Endothelial cell of umbilical vein (primary cell): ENCODE data around the gene PGAP3. TPM values are rescaled to one million over a fixed set of nuclear protein-coding genes. Genes with fewer than 3 reads are reported as not detected.

Experiments used
- BruUV-seq: library from RNA; stranded (reverse); fragments of 400-500 nt; replicated peaks from 2 replicates; lab custom pipeline; 2021; lab: Mats Ljungman, UMichigan
- CTCF ChIA-PET: fragments of 300-600, 350-600 bp; sonication (Branson Sonifier 250); formaldehyde crosslinking; loops from one replicate; lab custom pipeline; 2021; ENCODE audit warnings: antibody characterized with exemption, inconsistent platforms; lab: Charles Lee
- POLR2A ChIA-PET: fragments of 300-600, 350-600 bp; sonication (Branson Sonifier 250); formaldehyde crosslinking; loops from one replicate; lab custom pipeline; 2021; ENCODE audit warnings: antibody characterized with exemption, inconsistent platforms; lab: Charles Lee
- DNase-seq: peaks from one replicate; pipeline ENCODE4 v3.0.0-alpha.2; 2011; ENCODE audit warnings: low read depth, low spot score
- FAIRE-seq: peaks from 2 replicates; lab custom pipeline; 2011; peaks lifted over from hg19 to GRCh38; lab: Jason Lieb, UNC
- H2AFZ ChIP-seq: 2 replicates; pipeline ENCODE4 v1.6.0; 2012; ENCODE audit warnings: low read depth, low read length, control low read depth, inconsistent platforms
- H3K27ac ChIP-seq: 2 replicates; pipeline ENCODE4 v1.5.1; 2011; ENCODE audit warnings: low read depth, mild to moderate bottlenecking, control low read depth, low read length, moderate library complexity; ENCODE audit not compliant: insufficient read depth
- H3K27me3 ChIP-seq, 2 experiments: 2 replicates each; pipeline versions ENCODE4 v1.6.0 to v1.6.1; 2011; ENCODE audit warnings: low read length in 2 of 2, mixed read lengths in 1 of 2; ENCODE audit not compliant: control insufficient read depth in 2 of 2, insufficient read depth in 2 of 2
- H3K36me3 ChIP-seq, 2 experiments: 2 replicates in 1 of 2; 3 replicates in 1 of 2; pipeline ENCODE4 v1.5.1; 2011; ENCODE audit warnings: low read length in 2 of 2, mild to moderate bottlenecking in 1 of 2, moderate library complexity in 1 of 2; ENCODE audit not compliant: control insufficient read depth in 2 of 2, insufficient read depth in 2 of 2; ENCODE audit errors: extremely low read depth in 1 of 2
- H3K4me1 ChIP-seq: 3 replicates; pipeline ENCODE4 v1.5.1; 2011; ENCODE audit warnings: mild to moderate bottlenecking, low read length; ENCODE audit not compliant: control insufficient read depth, insufficient read depth; ENCODE audit errors: extremely low read depth
- H3K4me2 ChIP-seq: 2 replicates; pipeline ENCODE4 v1.6.1; 2011; ENCODE audit warnings: low read length, control low read depth, mixed read lengths; ENCODE audit not compliant: insufficient read depth
- H3K4me3 ChIP-seq, 3 experiments: fragments of 200-600 bp in 1 of 3; sonication (generic), shearing (Covaris generic) in 1 of 3; replicated peaks in 1 of 3; 2 replicates each; pipeline ENCODE4 v1.5.1; 2011 to 2016; ENCODE audit warnings: control low read depth in 3 of 3, low read length in 3 of 3, mild to moderate bottlenecking in 2 of 3, inconsistent platforms in 1 of 3, low read depth in 1 of 3, moderate library complexity in 1 of 3; ENCODE audit not compliant: insufficient read depth in 1 of 3
- H3K79me2 ChIP-seq: 2 replicates; pipeline ENCODE4 v1.6.0; 2012; ENCODE audit warnings: low read length, inconsistent platforms; ENCODE audit not compliant: control insufficient read depth, insufficient read depth
- H3K9ac ChIP-seq: replicated peaks from 2 replicates; pipeline ENCODE3; 2011; ENCODE audit warnings: low read length, control low read depth; ENCODE audit not compliant: insufficient read depth; ENCODE audit errors: extremely low read depth
- H3K9me1 ChIP-seq: replicated peaks from 3 replicates; pipeline ENCODE4 v1.6.0; 2011; ENCODE audit warnings: mild to moderate bottlenecking, low read length; ENCODE audit not compliant: control insufficient read depth, insufficient read depth; ENCODE audit errors: extremely low read depth
- H3K9me3 ChIP-seq: replicated peaks from 2 replicates; pipeline ENCODE4 v1.5.1; 2012; ENCODE audit warnings: low read length, inconsistent platforms; ENCODE audit not compliant: control insufficient read depth, insufficient read depth
- H4K20me1 ChIP-seq: replicated peaks from 2 replicates; pipeline ENCODE3; 2011; ENCODE audit warnings: mild to moderate bottlenecking, low read length; ENCODE audit not compliant: control insufficient read depth, insufficient read depth; ENCODE audit errors: extremely low read depth
- EZH2 ChIP-seq: IDR thresholded peaks from 2 replicates; pipeline ENCODE4 v1.6.1; 2012; ENCODE audit warnings: borderline replicate concordance, low read depth, mild to moderate bottlenecking, moderate library complexity, low read length, inconsistent platforms; ENCODE audit not compliant: severe bottlenecking
- FOS ChIP-seq: IDR thresholded peaks from 2 replicates; pipeline ENCODE4 v1.6.1; 2011; ENCODE audit warnings: mild to moderate bottlenecking, low read length, moderate library complexity, borderline replicate concordance; ENCODE audit not compliant: insufficient read depth
- GATA2 ChIP-seq: IDR thresholded peaks from 2 replicates; pipeline ENCODE4 v1.7.0; 2011; ENCODE audit warnings: low read depth, mild to moderate bottlenecking, moderate library complexity, mixed read lengths, low read length; ENCODE audit not compliant: insufficient read length, insufficient read depth
- JUN ChIP-seq: IDR thresholded peaks from 2 replicates; pipeline ENCODE4 v1.6.1; 2011; ENCODE audit warnings: borderline replicate concordance, low read depth; ENCODE audit not compliant: insufficient read length, insufficient read depth
- MAX ChIP-seq: IDR thresholded peaks from 2 replicates; pipeline ENCODE4 v1.6.1; 2011; ENCODE audit not compliant: insufficient read depth, insufficient read length
- MYC ChIP-seq: IDR thresholded peaks from one replicate; pipeline ENCODE4 v1.6.1; 2011; ENCODE audit warnings: mild to moderate bottlenecking, low read depth, low read length
- POLR2A ChIP-seq: IDR thresholded peaks from 2 replicates; pipeline ENCODE4 v1.6.1; 2012; ENCODE audit warnings: low read depth, mild to moderate bottlenecking, control low read depth, low read length
- POLR2AphosphoS5 ChIP-seq: IDR thresholded peaks from 2 replicates; pipeline ENCODE4 v1.6.1; 2012; ENCODE audit warnings: low read depth, mild to moderate bottlenecking, control low read depth, low read length, moderate library complexity; ENCODE audit not compliant: insufficient read depth
- dilution Hi-C: fragments of 300-500 bp; cut with MboI; formaldehyde crosslinking; loops from one replicate; pipeline ENCODE4 v1.15.0; 2019; ENCODE audit warnings: low sequenced_read_pairs; ENCODE audit not compliant: extremely low pct_ligation_motif_present
- intact Hi-C: fragments of 100-400 bp; cut with micrococcal nuclease; formaldehyde crosslinking; loops from one replicate; pipeline ENCODE4 v1.10.0; 2022
- polyA plus RNA-seq, 4 experiments: library from polyadenylated mRNA; depleted of rRNA in 3 of 4; stranded (reverse) in 3 of 4; unstranded in 1 of 4; fragments of >200 nt; gene quantifications; 2 replicates each; pipeline versions ENCODE4 v1.2.1 to v1.2.3, GENCODE V29; 2011 to 2012; ENCODE audit warnings: missing spikeins in 1 of 4
- total RNA-seq: library from RNA; stranded (reverse); gene quantifications from 2 replicates; pipeline ENCODE4 v1.2.3, GENCODE V29; 2021

The PGAP3 gene
- total and polyA plus RNA-seq, 2 donors (not counting 3 experiments of a cell fraction or from before 2014, with no cell fraction given): 6.4 to 14.9 TPM

- no peak for FAIRE-seq
- H3K4me1 ChIP-seq: peaks cover 19% of the 10 kb centered on the region
- no peaks in the 10 kb centered on the region for H3K9me3 ChIP-seq
- H3K4me3 ChIP-seq: no peak overlapping the region
- TF ChIP-seq FOS (no peak), GATA2 (no peak), MYC (no peak), MAX (no peak), EZH2 (no peak)
- peaks cover 26% of the 10 kb centered on the region for H3K79me2 ChIP-seq
- no peaks in the 10 kb centered on the region for H3K9me1 ChIP-seq
- intact Hi-C loops (no loop called here), dilution Hi-C loops (no loop called here)
- POLR2A ChIA-PET: no interaction called here
- no peaks in the 10 kb centered on the region for H3K36me3 ChIP-seq
- no TSS peak for BruUV-seq
- no peak overlapping the region for H3K4me2 ChIP-seq
- no peak overlapping the region for H3K9ac ChIP-seq
- no peak overlapping the region for H3K27ac ChIP-seq
- DNase-seq: no peak
- H3K27me3 ChIP-seq: no peaks in the 10 kb centered on the region
- no peak overlapping the region for H2AFZ ChIP-seq
- H4K20me1 ChIP-seq: no peaks in the 10 kb centered on the region
- CTCF ChIA-PET: interaction anchor here (0.6 to 5.2 kb wide), 4 partner anchors 12 to 463 kb away, joined by 5 to 25 read pairs (median 10); no protein-coding TSS in a partner anchor
Observed at GRCh38 chr17:39641883-39642282, 46.0 kb downstream of the PGAP3 start.

- DNase-seq (no peak), FAIRE-seq (no peak)
- dilution Hi-C loops (no loop called here), intact Hi-C loops (no loop called here)
- Histone ChIP-seq H3K4me1 (peaks cover 22% of the 10 kb centered on the region), H3K4me2 (no peak overlapping the region), H3K9ac (no peak overlapping the region), H3K27ac (no peak overlapping the region), H3K4me3 (no peak overlapping the region), H3K79me2 (peaks cover 26% of the 10 kb centered on the region), H3K9me3 (no peaks in the 10 kb centered on the region), H2AFZ (no peak overlapping the region), H3K27me3 (no peaks in the 10 kb centered on the region), H3K9me1 (no peaks in the 10 kb centered on the region), H4K20me1 (no peaks in the 10 kb centered on the region), H3K36me3 (no peaks in the 10 kb centered on the region)
- POLR2A ChIA-PET: no interaction called here
- BruUV-seq: no TSS peak
- CTCF ChIA-PET: interaction anchor here (0.6 to 5.2 kb wide), 5 partner anchors 13 to 462 kb away, joined by 3 to 25 read pairs (median 5); no protein-coding TSS in a partner anchor
- no peak for TF ChIP-seq GATA2
- no peak for TF ChIP-seq FOS
- TF ChIP-seq MYC: no peak
- TF ChIP-seq EZH2: no peak
- no peak for TF ChIP-seq POLR2A
- TF ChIP-seq MAX: no peak
- no peak for TF ChIP-seq JUN
- TF ChIP-seq POLR2AphosphoS5: no peak
Observed at GRCh38 chr17:39641097-39641496, 46.8 kb downstream of the PGAP3 start.
